ACHN (cell line): ENCODE measurements around the gene NLN.
"Not testable (repeated sequence)": the region's sequence is repeated elsewhere in the genome, so short reads cannot be mapped to it uniquely, and the experiment has no call there.

Source experiments
- DNase-seq: peaks from one replicate; pipeline ENCODE4 v3.0.0-alpha.2; 2015
- in situ Hi-C: cut with HindIII; loops from 2 replicates; pipeline ENCODE4 v1.10.0; 2017; ENCODE audit warnings: low sequenced_read_pairs, low pct_ligation_motif_present, low pct_unique_long_range_greater_than_20kb

NLN gene

DNA sequence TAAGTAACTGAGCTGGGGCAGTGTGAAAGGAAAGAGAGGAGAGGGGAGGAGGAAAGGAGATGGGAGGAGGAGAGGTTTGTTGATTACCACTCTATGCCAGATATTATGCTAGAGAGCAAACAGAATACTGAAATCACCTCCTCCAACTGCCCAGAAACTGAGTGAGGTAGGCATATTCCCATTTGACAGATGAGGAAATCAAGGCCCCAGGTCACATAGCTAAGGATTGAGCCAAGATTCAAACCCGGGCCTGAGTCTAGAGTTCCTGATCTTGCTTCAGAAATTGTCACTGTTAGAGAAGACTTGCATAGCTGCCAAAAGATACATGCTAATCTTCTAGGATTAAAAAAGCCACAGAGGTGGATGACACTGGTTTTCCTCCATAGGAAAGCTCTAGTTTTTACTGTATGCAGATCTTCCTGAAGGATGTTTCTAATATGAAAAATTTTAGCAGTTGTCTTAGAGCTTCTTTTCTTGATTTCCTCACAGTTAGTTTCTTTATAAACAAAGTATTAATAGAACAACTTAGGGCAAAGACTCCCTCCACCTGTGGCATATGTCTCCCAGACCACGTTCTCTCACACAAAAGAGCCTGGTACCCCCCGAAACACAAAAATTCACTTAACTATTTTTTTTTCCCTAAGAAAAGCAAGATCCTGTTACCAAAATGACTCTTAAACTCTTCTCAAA lies 97.4 kb downstream of the NLN start:
- no peak for DNase-seq
- in situ Hi-C loops = no loop called here

DNA sequence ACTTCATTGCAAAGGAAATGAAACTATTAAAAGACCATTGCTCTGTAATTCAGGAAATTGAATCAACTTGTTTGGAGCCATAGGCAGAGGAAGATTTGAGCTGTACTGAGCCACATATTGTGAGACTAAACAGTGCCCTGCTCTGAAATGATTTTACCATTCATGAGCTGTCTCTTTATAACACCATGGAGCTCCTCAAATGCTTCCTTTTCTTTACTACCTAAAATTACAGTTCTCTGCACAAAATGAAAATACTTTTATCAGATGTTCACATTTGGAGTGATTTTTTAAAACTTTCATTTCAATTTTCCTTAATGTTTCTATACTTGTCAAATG lies 97.9 kb downstream of the NLN start:
- in situ Hi-C loops = no loop called here
- no peak for DNase-seq

- in situ Hi-C loops = no loop called here
- no peak for DNase-seq
These were observed 98.4 kb downstream of the NLN start for GRCh38 chr5:65820373-65820772.

- in situ Hi-C loops = no loop called here
These were observed 100.0 kb downstream of the NLN start for GRCh38 chr5:65821966-65822365.

GRCh38 chr5:65822710-65823109 lies 100.7 kb downstream of the NLN start:
- in situ Hi-C loops = no loop called here
- no peak for DNase-seq

More at GRCh38 chr5:65821966-65822365, 100.0 kb downstream of the NLN start:
- DNase-seq = no peak

- peak; percentile 45 for DNase-seq
- in situ Hi-C loops = no loop called here
These were observed 101.2 kb downstream of the NLN start for GRCh38 chr5:65823204-65823603.

- in situ Hi-C loops = no loop called here
- DNase-seq = no peak
These were observed 101.9 kb downstream of the NLN start for GRCh38 chr5:65823845-65824445.

- in situ Hi-C loops = no loop called here
- no peak for DNase-seq
These were observed 103.7 kb downstream of the NLN start for GRCh38 chr5:65825408-65826328.

DNA sequence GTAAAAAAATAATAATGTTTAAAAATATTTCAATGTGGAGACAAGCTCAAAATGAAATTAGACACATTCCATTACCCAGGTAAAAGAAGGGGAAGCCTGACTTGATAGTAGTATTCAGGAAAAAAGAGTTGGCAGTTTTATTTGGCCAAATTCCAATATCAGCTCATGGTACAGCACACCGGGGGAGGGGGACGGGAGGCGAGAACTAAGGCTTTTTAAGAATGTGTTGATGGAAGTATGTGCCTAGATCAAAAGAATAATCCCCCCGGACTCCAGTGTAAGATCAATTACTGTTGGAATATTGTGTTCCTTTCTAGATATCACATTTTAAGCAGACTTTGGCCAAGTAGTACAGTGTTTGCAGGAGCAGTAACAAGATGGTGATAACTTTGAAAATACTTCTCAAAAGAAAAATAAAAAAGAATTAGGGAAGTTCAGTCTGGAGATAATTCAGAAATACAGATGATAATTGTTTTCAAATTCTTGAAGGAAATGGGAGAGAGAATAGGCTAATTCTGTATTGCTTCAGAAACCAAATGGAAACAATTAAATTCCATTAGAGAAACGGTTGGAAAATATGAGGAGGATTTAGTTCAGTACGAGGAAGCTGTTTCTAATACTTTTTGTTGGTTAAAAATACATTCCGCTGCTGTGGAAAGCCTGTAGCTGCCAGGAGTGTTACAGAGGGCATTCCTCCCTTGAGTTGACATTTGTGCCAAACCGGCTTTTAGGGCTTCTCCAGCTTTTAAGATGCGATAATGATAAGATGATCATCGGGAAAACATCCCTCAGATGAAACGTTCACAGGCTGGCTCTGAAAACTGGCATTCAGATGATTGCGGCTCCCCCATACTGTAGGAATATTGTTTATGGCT lies 106.3 kb downstream of the NLN start:
- in situ Hi-C loops = no loop called here
- no peak for DNase-seq

GRCh38 chr5:65830856-65831255 lies 108.9 kb downstream of the NLN start:
- in situ Hi-C loops = no loop called here
- no peak for DNase-seq

GRCh38 chr5:65831276-65831675 lies 109.3 kb downstream of the NLN start:
- DNase-seq = no peak
- in situ Hi-C loops = no loop called here

- in situ Hi-C loops = no loop called here
- no peak for DNase-seq
These were observed 110.1 kb downstream of the NLN start for GRCh38 chr5:65832152-65832551.

GRCh38 chr5:65832603-65833228 lies 110.7 kb downstream of the NLN start:
- in situ Hi-C loops = no loop called here
- no peak for DNase-seq

- in situ Hi-C loops = no loop called here
These were observed 111.8 kb downstream of the NLN start for GRCh38 chr5:65833780-65834179.

DNA sequence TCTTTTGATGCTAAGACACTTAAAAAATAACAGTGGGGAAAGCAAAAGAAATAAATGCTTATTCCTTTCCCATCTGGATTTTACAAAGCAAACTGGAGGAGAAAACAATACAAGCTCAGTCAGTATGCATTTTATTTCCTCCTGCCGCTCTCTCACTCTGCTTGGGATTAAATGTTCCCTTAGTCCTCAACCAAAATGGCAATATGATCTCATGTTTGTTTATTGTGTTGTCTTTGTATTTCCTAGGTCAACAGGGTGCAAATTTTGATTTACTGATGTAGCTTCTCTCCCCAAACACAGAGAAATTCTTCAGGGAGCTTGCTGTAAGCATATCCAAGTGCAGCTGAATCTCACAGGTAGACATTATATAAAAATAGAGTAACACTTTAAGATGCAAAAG lies 112.3 kb downstream of the NLN start:
- DNase-seq = no peak
- in situ Hi-C loops = no loop called here

More at GRCh38 chr5:65833780-65834179, 111.8 kb downstream of the NLN start:
- DNase-seq = no peak

GRCh38 chr5:65835191-65835590 lies 113.2 kb downstream of the NLN start:
- no peak for DNase-seq
- in situ Hi-C loops = no loop called here

DNA sequence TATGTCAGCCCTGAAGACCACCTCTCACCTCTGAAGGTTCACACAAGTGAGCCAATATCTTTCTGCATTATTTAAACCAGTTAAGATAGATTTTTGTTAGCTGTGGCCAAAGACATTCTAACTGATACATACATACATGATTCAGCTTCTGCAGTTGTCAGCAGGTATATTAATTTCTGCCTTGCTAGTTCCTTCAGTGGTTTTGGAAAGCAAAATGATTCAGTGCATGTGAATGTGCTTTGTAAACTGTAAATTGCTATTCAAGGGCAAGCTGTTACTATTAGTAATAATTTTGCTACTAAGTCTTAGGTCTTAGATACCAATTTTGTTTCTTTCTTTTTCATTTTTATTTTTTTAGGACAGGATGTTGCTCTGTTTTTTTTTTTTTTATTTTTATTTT lies 115.1 kb downstream of the NLN start:
- peak; percentile 17 for DNase-seq

DNA sequence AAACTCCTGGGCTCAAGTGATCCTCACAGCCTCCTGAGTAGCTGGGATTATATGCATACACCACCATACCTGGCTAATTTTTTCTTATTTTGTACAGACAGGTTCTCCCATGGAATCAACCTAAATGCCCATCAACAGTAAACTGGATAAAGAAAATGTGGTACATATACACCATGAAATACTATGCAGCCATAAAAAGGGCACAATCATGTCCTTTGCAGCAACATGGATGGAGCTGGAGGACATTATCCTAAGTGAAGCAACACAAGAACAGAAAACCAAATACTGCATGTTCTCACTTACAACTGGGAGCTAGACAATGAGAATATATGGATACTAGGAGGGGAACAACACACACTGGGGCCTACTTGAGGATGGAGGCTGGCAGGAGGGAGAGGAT lies 117.2 kb downstream of the NLN start:
- in situ Hi-C loops, DNase-seq: not testable (repeated sequence)

More for the DNA sequence above, 115.1 kb downstream of the NLN start:
- in situ Hi-C loops = no loop called here
